ENCODE results near the gene MATCAP1.

GRCh38 chr16:67210069-67210937 lies 26.5 kb upstream of the MATCAP1 start:
- TF ChIP-seq CTCF (IDR thresholded peaks at IDR 0.05; ENCODE audit: low read depth, low read length, missing input control) (peak; percentile 8), HNF4G (IDR thresholded peaks at IDR 0.05) (no peak), SP1 (IDR thresholded peaks at IDR 0.05) (peak; percentile 47)

All from liver (tissue), 3 donors.